Neural crest cell (in vitro differentiated cells): ENCODE results near the gene IMPA2. TPM values are rescaled to one million over a fixed set of nuclear protein-coding genes. Genes with fewer than 3 reads are reported as not detected.
"Not testable (repeated sequence)": the region's sequence is repeated elsewhere in the genome, so short reads cannot be mapped to it uniquely, and the experiment has no call there.

Experiments used
- DNase-seq: peaks from one replicate; pipeline ENCODE4 v3.0.0; 2021; ENCODE audit warnings: low read depth, mixed read lengths, low spot score
- H3K27ac Mint-ChIP-seq: one replicate; pipeline ENCODE4 v1.8.0; 2021; ENCODE audit warnings: mild to moderate bottlenecking, mixed read lengths; ENCODE audit not compliant: unreplicated experiment
- H3K27me3 Mint-ChIP-seq: 2 replicates; pipeline ENCODE4 v1.8.0; 2021; ENCODE audit warnings: low read depth, mild to moderate bottlenecking, mixed read lengths
- H3K36me3 Mint-ChIP-seq: 2 replicates; pipeline ENCODE4 v1.8.0; 2021; ENCODE audit warnings: low read depth, mild to moderate bottlenecking, mixed read lengths
- H3K4me1 Mint-ChIP-seq: 2 replicates; pipeline ENCODE4 v1.8.0; 2021; ENCODE audit warnings: mixed read lengths
- H3K4me3 Mint-ChIP-seq: one replicate; pipeline ENCODE4 v1.8.0; 2021; ENCODE audit warnings: mild to moderate bottlenecking, mixed read lengths
- H3K9me3 Mint-ChIP-seq: 2 replicates; pipeline ENCODE4 v1.8.0; 2021; ENCODE audit warnings: mixed read lengths
- total RNA-seq: library from RNA; stranded (reverse); gene quantifications from 2 replicates; pipeline ENCODE4 v1.2.1, GENCODE V29; 2021
- TF ChIP-seq, protein P1 (sequence below): fragments of 200-600 bp; sonication (generic); conservative IDR thresholded peaks from 2 replicates; pipeline ENCODE4 v1.5.0; 2021; ENCODE audit warnings: antibody characterized with exemption, mild to moderate bottlenecking

Gene IMPA2
- total RNA-seq, 1 donor from 2014 or later = 51.3 TPM

- Mint-ChIP-seq H3K9me3 (no peaks in the 10 kb centered on the region), H3K27me3 (no peaks in the 10 kb centered on the region), H3K4me3 (no peak overlapping the region), H3K27ac (no peak overlapping the region), H3K4me1 (peaks cover 26% of the 10 kb centered on the region), H3K36me3 (no peaks in the 10 kb centered on the region)
- TF ChIP-seq, protein P1, sequence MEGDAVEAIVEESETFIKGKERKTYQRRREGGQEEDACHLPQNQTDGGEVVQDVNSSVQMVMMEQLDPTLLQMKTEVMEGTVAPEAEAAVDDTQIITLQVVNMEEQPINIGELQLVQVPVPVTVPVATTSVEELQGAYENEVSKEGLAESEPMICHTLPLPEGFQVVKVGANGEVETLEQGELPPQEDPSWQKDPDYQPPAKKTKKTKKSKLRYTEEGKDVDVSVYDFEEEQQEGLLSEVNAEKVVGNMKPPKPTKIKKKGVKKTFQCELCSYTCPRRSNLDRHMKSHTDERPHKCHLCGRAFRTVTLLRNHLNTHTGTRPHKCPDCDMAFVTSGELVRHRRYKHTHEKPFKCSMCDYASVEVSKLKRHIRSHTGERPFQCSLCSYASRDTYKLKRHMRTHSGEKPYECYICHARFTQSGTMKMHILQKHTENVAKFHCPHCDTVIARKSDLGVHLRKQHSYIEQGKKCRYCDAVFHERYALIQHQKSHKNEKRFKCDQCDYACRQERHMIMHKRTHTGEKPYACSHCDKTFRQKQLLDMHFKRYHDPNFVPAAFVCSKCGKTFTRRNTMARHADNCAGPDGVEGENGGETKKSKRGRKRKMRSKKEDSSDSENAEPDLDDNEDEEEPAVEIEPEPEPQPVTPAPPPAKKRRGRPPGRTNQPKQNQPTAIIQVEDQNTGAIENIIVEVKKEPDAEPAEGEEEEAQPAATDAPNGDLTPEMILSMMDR = no peak
- no peak for DNase-seq
Observed at GRCh38 chr18:11956371-11957308, 24.7 kb upstream of the IMPA2 start.

DNA sequence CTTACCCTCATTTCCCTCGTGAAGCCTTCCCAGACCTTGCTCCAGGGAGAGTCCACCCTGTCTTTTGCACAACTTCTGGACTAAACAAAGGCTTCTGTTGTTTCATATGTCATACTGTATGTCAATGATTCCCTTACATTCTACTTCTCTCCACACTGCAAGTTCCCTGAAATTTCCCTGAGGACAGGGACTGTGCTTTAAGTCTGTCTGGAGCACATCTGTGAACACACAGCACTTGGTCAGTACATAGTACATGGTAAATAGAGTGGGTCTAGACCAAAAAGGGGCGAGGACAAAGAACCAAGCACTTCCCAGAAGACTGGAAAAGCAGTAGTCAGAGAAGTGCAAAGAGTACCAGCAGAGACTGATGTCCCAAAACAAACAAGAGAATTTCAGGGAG is 23.7 kb upstream of the IMPA2 start:
- no peak overlapping the region for H3K27ac Mint-ChIP-seq
- peaks cover 31% of the 10 kb centered on the region for H3K4me1 Mint-ChIP-seq

GRCh38 chr18:11959651-11960050 is 21.7 kb upstream of the IMPA2 start:
- peaks cover 34% of the 10 kb centered on the region for H3K4me1 Mint-ChIP-seq
- H3K36me3 Mint-ChIP-seq, H3K27ac Mint-ChIP-seq, H3K9me3 Mint-ChIP-seq, H3K4me3 Mint-ChIP-seq, DNase-seq, H3K27me3 Mint-ChIP-seq: not testable (repeated sequence)

More for the DNA sequence above, 23.7 kb upstream of the IMPA2 start:
- DNase-seq = no peak
- H3K27me3 Mint-ChIP-seq = no peaks in the 10 kb centered on the region
- TF ChIP-seq, protein P1 = no peak
- no peaks in the 10 kb centered on the region for H3K36me3 Mint-ChIP-seq
- H3K9me3 Mint-ChIP-seq = no peaks in the 10 kb centered on the region
- no peak overlapping the region for H3K4me3 Mint-ChIP-seq

DNA sequence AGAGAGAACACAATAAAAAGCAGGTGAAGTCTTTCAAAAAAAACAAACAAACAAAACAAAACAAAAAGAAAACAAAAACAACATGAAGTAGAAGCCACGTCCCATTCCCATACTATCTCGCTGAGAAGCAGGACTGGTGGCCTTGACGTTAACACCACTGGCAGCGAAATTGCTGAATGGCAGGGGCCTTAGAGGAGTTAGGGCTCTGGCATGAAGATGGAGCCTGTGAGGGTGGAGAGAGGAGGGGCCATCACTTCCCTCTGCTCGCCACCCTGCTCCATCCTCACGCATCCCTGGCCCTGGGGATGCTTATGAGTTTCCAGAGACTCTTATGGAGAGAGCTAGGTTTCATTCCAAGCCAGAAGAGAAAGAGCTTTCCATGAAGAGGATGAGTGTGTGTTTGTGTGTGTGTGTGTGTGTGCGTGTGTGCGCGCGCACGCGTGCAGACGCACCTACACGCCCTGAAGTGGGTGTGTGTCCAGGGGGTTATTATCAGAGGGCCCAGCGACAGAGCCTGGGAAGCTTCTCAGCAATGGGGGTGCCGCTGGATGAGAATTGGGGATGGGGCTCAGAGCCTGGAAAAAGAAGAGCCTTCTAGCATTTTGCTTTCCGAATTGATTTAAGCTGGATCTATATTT is 20.4 kb upstream of the IMPA2 start:
- no peak for DNase-seq

GRCh38 chr18:11962597-11962996 is 18.7 kb upstream of the IMPA2 start:
- H3K27me3 Mint-ChIP-seq = no peaks in the 10 kb centered on the region
- no peaks in the 10 kb centered on the region for H3K36me3 Mint-ChIP-seq
- no peaks in the 10 kb centered on the region for H3K9me3 Mint-ChIP-seq
- no peak overlapping the region for H3K27ac Mint-ChIP-seq
- no peak overlapping the region for H3K4me3 Mint-ChIP-seq
- DNase-seq = no peak
- H3K4me1 Mint-ChIP-seq = peaks cover 22% of the 10 kb centered on the region
- TF ChIP-seq, protein P1 = no peak

More for the DNA sequence above, 20.4 kb upstream of the IMPA2 start:
- Mint-ChIP-seq H3K36me3 (no peaks in the 10 kb centered on the region), H3K27ac (no peak overlapping the region), H3K4me1 (peaks cover 29% of the 10 kb centered on the region), H3K27me3 (no peaks in the 10 kb centered on the region), H3K9me3 (no peaks in the 10 kb centered on the region), H3K4me3 (no peak overlapping the region)
- TF ChIP-seq, protein P1 = no peak
